Measurements from ENCODE around the gene LMF1.
"Not testable (repeated sequence)": the region's sequence is repeated elsewhere in the genome, so short reads cannot be mapped to it uniquely, and the experiment has no call there.

LMF1 gene

GRCh38 chr16:842711-843560 lies 127.8 kb downstream of the LMF1 start:
- H3K27ac ChIP-seq (ENCODE audit: low read depth, low read length), result no peak overlapping the region
- peaks cover 27 to 34% (median 31%) of the 10 kb centered on the region in 5 donors for H3K27me3 ChIP-seq (ENCODE audit: control insufficient read depth in 5 of 5, insufficient read depth in 4 of 5, low read length in 5 of 5)
- no peak overlapping the region for H3K4me3 ChIP-seq (ENCODE audit: low read depth in 1 of 5, low read length in 5 of 5)
- H3K9me3 ChIP-seq (ENCODE audit: control insufficient read depth in 5 of 5, low read length in 5 of 5), result peaks cover 0 to 2% (median 0%) of the 10 kb centered on the region in 5 donors
- no peaks in the 10 kb centered on the region for H3K36me3 ChIP-seq (ENCODE audit: control insufficient read depth in 5 of 5, insufficient read depth in 5 of 5, low read length in 5 of 5)
- no peak overlapping the region for H3K9ac ChIP-seq (ENCODE audit: low read length in 5 of 5)
- no peaks in the 10 kb centered on the region for H3K4me1 ChIP-seq (ENCODE audit: control insufficient read depth in 5 of 5, insufficient read depth in 5 of 5, low read length in 5 of 5)

DNA sequence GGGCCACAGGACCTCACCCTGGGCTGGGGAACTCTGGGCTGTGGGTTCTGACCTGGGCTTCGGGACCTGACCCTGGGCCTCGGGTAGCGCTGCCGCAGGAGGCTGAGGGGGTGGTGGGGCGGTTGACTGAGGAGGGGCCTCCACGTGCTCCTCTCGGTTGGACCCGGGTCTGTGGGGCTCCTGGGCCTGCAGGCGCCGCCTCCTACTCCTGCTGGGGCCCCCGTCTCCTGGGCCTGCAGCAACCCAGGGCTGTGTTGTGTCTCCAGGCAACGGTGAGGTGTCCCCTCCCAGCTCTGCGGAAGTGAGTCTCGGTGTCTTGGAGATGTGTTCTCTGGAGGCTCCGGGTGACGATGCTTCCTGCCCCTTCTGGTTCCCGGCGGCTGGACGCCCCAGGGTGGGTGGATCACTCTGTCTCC lies 128.7 kb downstream of the LMF1 start:
- H3K4me3 ChIP-seq (ENCODE audit: low read depth in 1 of 5, low read length in 5 of 5), result no peak overlapping the region
- no peak overlapping the region for H3K9ac ChIP-seq (ENCODE audit: low read length in 5 of 5)
- H3K4me1 ChIP-seq (ENCODE audit: control insufficient read depth in 5 of 5, insufficient read depth in 5 of 5, low read length in 5 of 5), result no peaks in the 10 kb centered on the region
- H3K9me3 ChIP-seq (ENCODE audit: control insufficient read depth in 5 of 5, low read length in 5 of 5), result peaks cover 0 to 7% (median under 1%) of the 10 kb centered on the region in 5 donors
- no peak overlapping the region for H3K27ac ChIP-seq (ENCODE audit: low read depth, low read length)
- H3K27me3 ChIP-seq (ENCODE audit: control insufficient read depth in 5 of 5, insufficient read depth in 4 of 5, low read length in 5 of 5), result peaks cover 27 to 34% (median 31%) of the 10 kb centered on the region in 5 donors
- no peaks in the 10 kb centered on the region for H3K36me3 ChIP-seq (ENCODE audit: control insufficient read depth in 5 of 5, insufficient read depth in 5 of 5, low read length in 5 of 5)

GRCh38 chr16:841455-842060 lies 129.2 kb downstream of the LMF1 start:
- Histone ChIP-seq H3K4me1 (ENCODE audit: control insufficient read depth in 5 of 5, insufficient read depth in 5 of 5, low read length in 5 of 5) (no peaks in the 10 kb centered on the region), H3K36me3 (ENCODE audit: control insufficient read depth in 5 of 5, insufficient read depth in 5 of 5, low read length in 5 of 5) (no peaks in the 10 kb centered on the region), H3K27me3 (ENCODE audit: control insufficient read depth in 5 of 5, insufficient read depth in 4 of 5, low read length in 5 of 5) (peaks cover 27 to 34% (median 31%) of the 10 kb centered on the region in 5 donors), H3K9ac (ENCODE audit: low read length in 5 of 5) (no peak overlapping the region), H3K27ac (ENCODE audit: low read depth, low read length) (no peak overlapping the region), H3K4me3 (ENCODE audit: low read depth in 1 of 5, low read length in 5 of 5) (no peak overlapping the region), H3K9me3 (ENCODE audit: control insufficient read depth in 5 of 5, low read length in 5 of 5) (peaks cover 0 to 12% (median 6%) of the 10 kb centered on the region in 5 donors)

GRCh38 chr16:840561-841454 lies 130.0 kb downstream of the LMF1 start:
- peaks cover 7 to 20% (median 14%) of the 10 kb centered on the region in 5 donors for H3K9me3 ChIP-seq (ENCODE audit: control insufficient read depth in 5 of 5, low read length in 5 of 5)
- H3K4me3 ChIP-seq (ENCODE audit: low read depth in 1 of 5, low read length in 5 of 5), result no peak overlapping the region
- no peak overlapping the region for H3K27ac ChIP-seq (ENCODE audit: low read depth, low read length)
- H3K9ac ChIP-seq (ENCODE audit: low read length in 5 of 5), result no peak overlapping the region
- peaks cover 27 to 34% (median 31%) of the 10 kb centered on the region in 5 donors for H3K27me3 ChIP-seq (ENCODE audit: control insufficient read depth in 5 of 5, insufficient read depth in 4 of 5, low read length in 5 of 5)
- no peaks in the 10 kb centered on the region for H3K4me1 ChIP-seq (ENCODE audit: control insufficient read depth in 5 of 5, insufficient read depth in 5 of 5, low read length in 5 of 5)
- no peaks in the 10 kb centered on the region for H3K36me3 ChIP-seq (ENCODE audit: control insufficient read depth in 5 of 5, insufficient read depth in 5 of 5, low read length in 5 of 5)

DNA sequence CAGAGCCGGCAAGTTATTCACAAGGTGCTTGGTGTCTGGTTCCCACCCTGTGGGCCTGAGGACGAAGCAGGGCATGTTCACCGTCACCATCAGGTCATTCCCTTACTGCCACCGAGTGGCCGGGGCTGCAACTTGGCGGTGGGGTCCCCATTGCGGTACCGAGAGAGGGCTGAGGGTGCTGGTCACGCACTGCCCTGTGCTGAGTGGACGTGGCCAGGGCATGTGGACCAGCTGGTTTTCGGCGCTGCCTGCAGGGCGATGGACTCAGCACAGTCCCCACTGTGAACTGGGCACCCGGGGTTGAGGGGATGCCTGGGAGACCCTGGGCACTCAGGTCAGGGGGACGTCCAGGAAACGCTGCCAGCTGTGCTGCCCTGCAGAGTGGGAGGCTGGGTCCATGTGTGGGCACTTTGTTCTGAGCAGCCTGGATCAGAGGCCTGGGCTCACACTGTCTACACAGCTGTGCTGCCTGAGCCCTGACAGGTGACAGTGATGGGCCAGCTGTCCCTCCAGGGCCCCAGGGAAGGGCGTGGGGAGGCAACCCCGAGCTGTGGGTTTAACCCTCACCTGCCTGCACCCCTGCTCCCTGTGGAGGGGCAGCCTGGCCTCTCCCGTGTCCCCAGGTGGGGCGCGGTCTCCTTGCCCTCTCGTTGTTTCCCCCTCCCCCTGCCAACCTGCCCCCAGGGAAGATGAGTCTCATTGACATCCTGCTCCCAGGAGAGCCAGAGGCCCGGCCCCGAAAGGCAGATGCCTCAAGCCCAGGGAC lies 131.0 kb downstream of the LMF1 start:
- Histone ChIP-seq H3K9ac (ENCODE audit: low read length in 5 of 5) (no peak overlapping the region), H3K36me3 (ENCODE audit: control insufficient read depth in 5 of 5, insufficient read depth in 5 of 5, low read length in 5 of 5) (no peaks in the 10 kb centered on the region), H3K4me1 (ENCODE audit: control insufficient read depth in 5 of 5, insufficient read depth in 5 of 5, low read length in 5 of 5) (no peaks in the 10 kb centered on the region), H3K27me3 (ENCODE audit: control insufficient read depth in 5 of 5, insufficient read depth in 4 of 5, low read length in 5 of 5) (peaks cover 25 to 33% (median 29%) of the 10 kb centered on the region in 5 donors), H3K27ac (ENCODE audit: low read depth, low read length) (no peak overlapping the region), H3K4me3 (ENCODE audit: low read depth in 1 of 5, low read length in 5 of 5) (no peak overlapping the region), H3K9me3 (ENCODE audit: control insufficient read depth in 5 of 5, low read length in 5 of 5) (peaks cover 8 to 28% (median 21%) of the 10 kb centered on the region in 5 donors)

DNA sequence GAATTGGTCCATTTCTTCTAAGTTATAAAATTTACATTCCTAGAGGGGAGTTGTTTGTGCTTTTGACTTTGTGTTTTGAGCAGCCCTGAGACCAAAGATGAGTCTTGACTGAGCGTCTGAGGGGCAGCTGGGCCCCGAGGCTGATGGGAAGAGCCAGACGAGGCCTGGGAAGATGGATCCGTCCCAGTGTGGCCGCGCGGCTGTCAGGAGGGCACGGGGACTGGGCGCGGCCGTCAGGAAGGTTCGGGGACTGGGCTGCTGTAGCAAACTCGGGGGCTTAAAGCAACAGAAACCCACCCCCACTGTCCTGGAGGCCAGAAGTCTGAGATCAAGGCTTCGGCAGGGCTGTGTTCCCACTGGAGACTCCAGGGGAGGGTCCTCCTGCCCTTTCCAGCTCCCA lies 132.0 kb downstream of the LMF1 start:
- H3K36me3 ChIP-seq (ENCODE audit: control insufficient read depth in 5 of 5, insufficient read depth in 5 of 5, low read length in 5 of 5), result no peaks in the 10 kb centered on the region
- H3K4me1 ChIP-seq (ENCODE audit: control insufficient read depth in 5 of 5, insufficient read depth in 5 of 5, low read length in 5 of 5), result no peaks in the 10 kb centered on the region
- peaks cover 8 to 33% (median 25%) of the 10 kb centered on the region in 5 donors for H3K9me3 ChIP-seq (ENCODE audit: control insufficient read depth in 5 of 5, low read length in 5 of 5)
- no peak overlapping the region for H3K27ac ChIP-seq (ENCODE audit: low read depth, low read length)
- no peak overlapping the region for H3K4me3 ChIP-seq (ENCODE audit: low read depth in 1 of 5, low read length in 5 of 5)
- H3K9ac ChIP-seq (ENCODE audit: low read length in 5 of 5), result no peak overlapping the region
- peaks cover 24 to 34% (median 29%) of the 10 kb centered on the region in 5 donors for H3K27me3 ChIP-seq (ENCODE audit: control insufficient read depth in 5 of 5, insufficient read depth in 4 of 5, low read length in 5 of 5)

DNA sequence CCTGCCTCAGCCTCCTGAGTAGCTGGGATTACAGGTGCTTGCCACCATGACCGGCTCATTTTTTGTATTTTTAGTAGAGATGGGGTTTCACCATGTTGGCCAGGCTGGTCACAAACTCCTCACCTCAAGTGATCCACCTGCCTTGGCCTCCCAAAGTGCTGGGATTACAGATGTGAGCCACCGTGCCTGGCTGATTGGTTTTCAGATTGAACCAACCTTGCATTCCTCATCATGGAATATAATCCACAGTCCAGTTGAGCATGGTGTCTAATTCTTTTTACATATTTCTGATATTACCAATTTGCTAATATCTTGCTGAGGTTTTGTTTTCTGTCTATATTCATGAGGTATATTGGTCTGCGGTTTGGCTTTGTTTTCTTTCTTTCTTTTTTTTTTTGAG lies 134.0 kb downstream of the LMF1 start:
- not testable (repeated sequence) for H3K36me3 ChIP-seq (ENCODE audit: control insufficient read depth in 5 of 5, insufficient read depth in 5 of 5, low read length in 5 of 5); H3K9ac ChIP-seq (ENCODE audit: low read length in 5 of 5); H3K27ac ChIP-seq (ENCODE audit: low read depth, low read length); H3K4me1 ChIP-seq (ENCODE audit: control insufficient read depth in 5 of 5, insufficient read depth in 5 of 5, low read length in 5 of 5)
- Histone ChIP-seq H3K4me3 (ENCODE audit: low read depth in 1 of 5, low read length in 5 of 5) (peak overlapping the region in 1 of 5 donors; percentile 22), H3K27me3 (ENCODE audit: control insufficient read depth in 5 of 5, insufficient read depth in 4 of 5, low read length in 5 of 5) (peaks cover 19 to 32% (median 22%) of the 10 kb centered on the region in 5 donors), H3K9me3 (ENCODE audit: control insufficient read depth in 5 of 5, low read length in 5 of 5) (peaks cover 8 to 33% (median 25%) of the 10 kb centered on the region in 5 donors)

DNA sequence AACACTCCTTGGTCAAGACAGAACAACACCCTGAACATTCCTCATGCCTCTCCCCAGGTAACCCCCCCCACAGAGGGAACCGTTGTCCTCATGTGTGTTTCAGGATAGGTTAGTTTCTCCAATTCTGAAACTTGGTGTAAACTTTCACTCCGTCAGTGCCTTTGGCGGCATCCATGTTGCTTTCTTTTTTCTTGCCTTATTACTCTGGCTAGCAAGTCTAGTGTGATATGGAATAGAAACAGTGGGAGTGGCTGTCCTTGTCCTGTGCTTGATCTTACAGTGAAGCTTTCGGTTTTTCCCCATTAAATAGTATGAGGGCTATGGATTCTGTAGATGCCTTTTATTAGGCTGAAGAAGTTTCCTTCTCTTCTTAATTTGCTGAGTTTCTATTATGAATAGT lies 134.6 kb downstream of the LMF1 start:
- Histone ChIP-seq H3K4me3 (ENCODE audit: low read depth in 1 of 5, low read length in 5 of 5) (peak overlapping the region in 2 of 5 donors; percentile 16 to 30), H3K27ac (ENCODE audit: low read depth, low read length) (no peak overlapping the region), H3K9ac (ENCODE audit: low read length in 5 of 5) (no peak overlapping the region), H3K36me3 (ENCODE audit: control insufficient read depth in 5 of 5, insufficient read depth in 5 of 5, low read length in 5 of 5) (no peaks in the 10 kb centered on the region), H3K4me1 (ENCODE audit: control insufficient read depth in 5 of 5, insufficient read depth in 5 of 5, low read length in 5 of 5) (peaks cover 0 to 5% (median 0%) of the 10 kb centered on the region in 5 donors), H3K27me3 (ENCODE audit: control insufficient read depth in 5 of 5, insufficient read depth in 4 of 5, low read length in 5 of 5) (peaks cover 13 to 26% (median 16%) of the 10 kb centered on the region in 5 donors), H3K9me3 (ENCODE audit: control insufficient read depth in 5 of 5, low read length in 5 of 5) (peaks cover 8 to 33% (median 25%) of the 10 kb centered on the region in 5 donors)

- H3K27me3 ChIP-seq (ENCODE audit: control insufficient read depth in 5 of 5, insufficient read depth in 4 of 5, low read length in 5 of 5), result peaks cover 7 to 21% (median 15%) of the 10 kb centered on the region in 5 donors
- H3K9me3 ChIP-seq (ENCODE audit: control insufficient read depth in 5 of 5, low read length in 5 of 5), result peaks cover 8 to 33% (median 25%) of the 10 kb centered on the region in 5 donors
- no peak overlapping the region for H3K27ac ChIP-seq (ENCODE audit: low read depth, low read length)
- H3K9ac ChIP-seq (ENCODE audit: low read length in 5 of 5), result no peak overlapping the region
- no peaks in the 10 kb centered on the region for H3K36me3 ChIP-seq (ENCODE audit: control insufficient read depth in 5 of 5, insufficient read depth in 5 of 5, low read length in 5 of 5)
- H3K4me1 ChIP-seq (ENCODE audit: control insufficient read depth in 5 of 5, insufficient read depth in 5 of 5, low read length in 5 of 5), result peaks cover 0 to 12% (median 0%) of the 10 kb centered on the region in 5 donors
- H3K4me3 ChIP-seq (ENCODE audit: low read depth in 1 of 5, low read length in 5 of 5), result peak overlapping the region in 1 of 5 donors; percentile 35
Measured at GRCh38 chr16:835373-835772, 135.4 kb downstream of the LMF1 start.

Data from subcutaneous abdominal adipose tissue (tissue), 5 donors.